Kidney epithelial cell (primary cell): ENCODE results near the gene AADACL2. TPM values are rescaled to one million over a fixed set of nuclear protein-coding genes. Genes with fewer than 3 reads are reported as not detected.
"Not testable (repeated sequence)": the region's sequence is repeated elsewhere in the genome, so short reads cannot be mapped to it uniquely, and the experiment has no call there.

Experiments
- DNase-seq: peaks from one replicate; pipeline ENCODE4 v3.0.0-alpha.2; 2010; ENCODE audit warnings: low read depth
- H3K27me3 ChIP-seq: 2 replicates; pipeline ENCODE4 v1.6.0; 2011; ENCODE audit warnings: low read length; ENCODE audit not compliant: control insufficient read depth, insufficient read depth
- H3K36me3 ChIP-seq: 2 replicates; pipeline ENCODE4 v1.5.1; 2011; ENCODE audit warnings: low read length; ENCODE audit not compliant: control insufficient read depth, insufficient read depth
- H3K4me3 ChIP-seq: 2 replicates; pipeline ENCODE4 v1.5.1; 2011; ENCODE audit warnings: low read depth, mild to moderate bottlenecking, control low read depth, low read length
- CTCF ChIP-seq: IDR thresholded peaks from 2 replicates; pipeline ENCODE4 v1.5.1; 2011; ENCODE audit warnings: mild to moderate bottlenecking, moderate library complexity, low read length, control low read depth, inconsistent platforms; ENCODE audit not compliant: insufficient read depth, poor library complexity, severe bottlenecking
- total RNA-seq: library from RNA; depleted of rRNA; stranded (reverse); fragments of >200 nt; gene quantifications from 2 replicates; pipeline ENCODE4 v1.2.3, GENCODE V29; 2015

The AADACL2 gene
- total RNA-seq, 1 donor from 2014 or later = not detected

GRCh38 chr3:151787626-151788025 lies 53.9 kb downstream of the AADACL2 start:
- DNase-seq = no peak
- no peaks in the 10 kb centered on the region for H3K27me3 ChIP-seq
- H3K4me3 ChIP-seq = no peak overlapping the region
- H3K36me3 ChIP-seq = no peaks in the 10 kb centered on the region
- no peak for TF ChIP-seq CTCF

- no peaks in the 10 kb centered on the region for H3K27me3 ChIP-seq
- no peaks in the 10 kb centered on the region for H3K36me3 ChIP-seq
- DNase-seq = no peak
- no peak for TF ChIP-seq CTCF
- H3K4me3 ChIP-seq = no peak overlapping the region
These were observed 54.7 kb downstream of the AADACL2 start for GRCh38 chr3:151788401-151788800.

- no peaks in the 10 kb centered on the region for H3K36me3 ChIP-seq
- H3K27me3 ChIP-seq = no peaks in the 10 kb centered on the region
- TF ChIP-seq CTCF = no peak
- H3K4me3 ChIP-seq = no peak overlapping the region
- no peak for DNase-seq
These were observed 56.2 kb downstream of the AADACL2 start for GRCh38 chr3:151789853-151790463.

- DNase-seq, H3K27me3 ChIP-seq, H3K36me3 ChIP-seq, H3K4me3 ChIP-seq: not testable (repeated sequence)
These were observed 57.0 kb downstream of the AADACL2 start for GRCh38 chr3:151790763-151791162.

- Histone ChIP-seq H3K36me3 (no peaks in the 10 kb centered on the region), H3K27me3 (no peaks in the 10 kb centered on the region), H3K4me3 (no peak overlapping the region)
- no peak for DNase-seq
- TF ChIP-seq CTCF = no peak
These were observed 58.7 kb downstream of the AADACL2 start for GRCh38 chr3:151792411-151792810.

GRCh38 chr3:151793636-151794035 lies 59.9 kb downstream of the AADACL2 start:
- TF ChIP-seq CTCF = no peak
- Histone ChIP-seq H3K36me3 (no peaks in the 10 kb centered on the region), H3K27me3 (no peaks in the 10 kb centered on the region), H3K4me3 (no peak overlapping the region)
- no peak for DNase-seq
